ENCODE data around the gene EFL1. TPM values are rescaled to one million over a fixed set of nuclear protein-coding genes. Genes with fewer than 3 reads are reported as not detected.
"Not testable (repeated sequence)": the region's sequence is repeated elsewhere in the genome, so short reads cannot be mapped to it uniquely, and the experiment has no call there.

Gene EFL1
- total RNA-seq, 4 donors from 2014 or later: 2.8 to 28.3 (median 16.0) TPM

DNA sequence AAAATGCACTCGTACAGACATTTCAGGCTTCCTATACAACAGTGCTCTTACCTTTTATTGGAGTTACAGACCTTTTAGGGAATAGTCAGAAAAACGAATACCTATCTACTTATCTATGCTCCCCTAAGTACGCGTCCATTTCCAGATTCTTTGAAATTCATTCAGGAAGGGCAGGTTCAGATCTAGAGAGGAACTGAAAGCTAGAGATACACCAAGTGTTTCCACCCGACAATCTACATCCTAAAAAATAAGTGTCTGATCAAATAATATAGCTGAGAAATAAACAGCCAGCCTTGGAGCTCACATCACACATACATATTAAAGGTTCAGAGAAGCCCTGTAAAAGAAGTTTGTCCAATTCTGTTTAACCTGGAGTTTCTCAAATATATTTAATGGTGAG, 18.9 kb downstream of the EFL1 start:
- intact Hi-C loops (cut with DNase I; ENCODE audit: low total_unique reads); H3K27me3 ChIP-seq; H3K4me3 ChIP-seq; H3K4me1 ChIP-seq; H3K36me3 ChIP-seq; DNase-seq; H3K9me3 ChIP-seq; H3K27ac ChIP-seq: not testable (repeated sequence)

DNA sequence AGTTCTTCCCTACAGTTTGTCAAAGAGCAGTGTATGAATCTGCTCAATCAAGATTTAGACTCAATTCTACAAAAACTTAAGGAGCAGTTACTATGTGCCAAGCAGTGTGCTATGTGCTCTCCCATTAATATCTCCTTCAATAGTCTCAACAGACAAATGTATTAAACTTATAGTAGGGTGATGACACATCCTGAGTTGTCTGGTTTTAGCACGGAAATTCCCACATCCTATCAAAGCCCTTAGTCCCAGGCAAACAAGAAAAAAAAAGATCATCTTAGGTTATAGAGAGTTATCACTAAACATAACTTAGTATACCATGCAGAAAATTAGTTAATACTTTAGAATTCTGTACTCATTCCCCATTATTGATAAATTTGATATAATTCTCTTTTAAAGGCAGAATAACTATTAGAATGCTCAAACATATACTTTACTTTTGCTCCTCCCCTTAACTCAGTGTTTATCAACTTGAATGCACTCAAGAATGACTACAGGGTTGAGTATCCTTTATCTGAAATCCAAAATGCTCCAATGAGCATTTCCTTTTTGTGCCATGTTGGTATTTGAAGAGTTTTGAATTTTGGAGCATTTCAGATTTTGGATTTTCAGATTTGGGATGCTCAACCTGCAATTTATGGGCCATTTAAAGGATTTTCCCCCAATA, 20.6 kb downstream of the EFL1 start:
- intact Hi-C loops (cut with DNase I; ENCODE audit: low total_unique reads); H3K9me3 ChIP-seq; H3K27me3 ChIP-seq; H3K4me3 ChIP-seq; H3K36me3 ChIP-seq; H3K4me1 ChIP-seq; DNase-seq; H3K27ac ChIP-seq: not testable (repeated sequence)

DNA sequence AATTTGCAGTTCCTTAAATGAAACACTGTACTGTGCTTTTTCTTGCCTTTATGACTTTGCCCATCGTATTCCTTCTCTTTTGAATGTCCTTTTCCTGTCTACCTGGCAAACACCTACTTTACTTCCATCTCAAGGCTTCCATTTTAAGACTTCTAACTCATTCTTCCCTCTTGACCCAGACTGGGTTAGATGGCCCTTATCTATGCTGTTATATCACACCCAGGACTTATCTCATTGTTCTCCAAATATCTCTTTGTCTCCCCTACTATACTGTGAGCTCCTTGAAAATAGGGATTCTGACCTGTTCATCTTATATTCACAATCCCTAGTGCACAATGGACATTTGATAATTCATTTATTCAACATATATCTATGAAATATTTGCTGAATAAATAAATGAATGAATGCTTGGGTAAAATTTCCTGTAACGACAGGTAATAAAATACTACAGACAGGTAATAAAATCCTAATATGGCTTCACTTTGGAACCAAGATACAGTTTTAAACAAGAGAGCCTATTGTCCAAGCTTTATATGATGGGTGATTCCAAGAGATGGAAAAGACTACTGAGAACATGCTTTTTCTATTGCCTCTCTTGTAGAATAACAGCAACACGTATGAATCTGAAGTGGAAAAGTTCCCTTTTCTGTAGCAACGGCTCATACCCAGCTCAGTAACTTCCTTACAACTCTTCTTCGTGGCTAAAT, 22.7 kb downstream of the EFL1 start:
- Histone ChIP-seq H3K4me1 (no peaks in the 10 kb centered on the region), H3K36me3 (no peaks in the 10 kb centered on the region), H3K27ac (no peak overlapping the region), H3K9me3 (no peaks in the 10 kb centered on the region), H3K4me3 (no peak overlapping the region), H3K27me3 (no peaks in the 10 kb centered on the region)
- intact Hi-C loops (cut with DNase I; ENCODE audit: low total_unique reads): no loop called here
- TF ChIP-seq CTCF (IDR thresholded peaks at IDR 0.05) (no peak), POLR2A (IDR thresholded peaks at IDR 0.05) (no peak)
- DNase-seq: no peak

GRCh38 chr15:82237944-82238534, 24.5 kb downstream of the EFL1 start:
- DNase-seq; H3K36me3 ChIP-seq; H3K4me3 ChIP-seq; H3K9me3 ChIP-seq; H3K27me3 ChIP-seq; H3K4me1 ChIP-seq; intact Hi-C loops (cut with DNase I; ENCODE audit: low total_unique reads); H3K27ac ChIP-seq: not testable (repeated sequence)

GRCh38 chr15:82231842-82232241, 30.7 kb downstream of the EFL1 start:
- H3K4me1 ChIP-seq: no peaks in the 10 kb centered on the region
- H3K4me3 ChIP-seq: no peak overlapping the region
- TF ChIP-seq CTCF (IDR thresholded peaks at IDR 0.05) (no peak), POLR2A (IDR thresholded peaks at IDR 0.05) (no peak)
- no peaks in the 10 kb centered on the region for H3K36me3 ChIP-seq
- no peaks in the 10 kb centered on the region for H3K27me3 ChIP-seq
- no peak overlapping the region for H3K27ac ChIP-seq
- H3K9me3 ChIP-seq: no peaks in the 10 kb centered on the region
- no peak for DNase-seq
- intact Hi-C loops (cut with DNase I; ENCODE audit: low total_unique reads): no loop called here

DNA sequence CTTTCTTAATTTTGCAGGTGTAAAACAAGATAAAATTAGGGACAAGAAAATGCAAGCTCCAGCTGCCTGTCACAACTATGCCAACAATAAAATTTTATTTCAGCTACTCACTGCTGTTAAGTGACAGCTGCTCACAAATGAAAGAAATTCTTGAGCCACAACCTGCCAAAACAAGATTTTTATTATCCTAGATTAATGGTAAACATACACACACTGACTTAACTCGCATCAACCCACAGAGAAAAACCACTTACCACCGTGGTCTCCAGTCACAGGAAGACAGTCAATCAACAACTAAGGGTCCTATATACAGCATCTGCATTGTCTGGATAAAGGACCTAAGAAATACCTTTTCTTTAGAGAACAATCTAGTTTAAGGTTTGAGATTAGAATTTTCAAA, 31.3 kb downstream of the EFL1 start:
- no peaks in the 10 kb centered on the region for H3K9me3 ChIP-seq
- DNase-seq: no peak
- H3K4me3 ChIP-seq: no peak overlapping the region
- H3K27me3 ChIP-seq: no peaks in the 10 kb centered on the region
- H3K27ac ChIP-seq: no peak overlapping the region
- no peaks in the 10 kb centered on the region for H3K4me1 ChIP-seq
- H3K36me3 ChIP-seq: no peaks in the 10 kb centered on the region
- TF ChIP-seq POLR2A (IDR thresholded peaks at IDR 0.05) (no peak), CTCF (IDR thresholded peaks at IDR 0.05) (no peak)
- intact Hi-C loops (cut with DNase I; ENCODE audit: low total_unique reads): no loop called here

All from uterus (tissue), 4 donors.